Loucy (cell line): ENCODE data around the gene ABLIM2.

Source experiments
- H2AFZ ChIP-seq: fragments of 200-600 bp; sonication (generic); 2 replicates; pipeline ENCODE4 v1.6.0; 2016; ENCODE audit warnings: antibody characterized with exemption, mild to moderate bottlenecking, low read length, moderate library complexity
- H3F3A ChIP-seq: fragments of 200-600 bp; 2 replicates; pipeline ENCODE4 v1.6.0; 2016; ENCODE audit warnings: antibody characterized with exemption, low read depth, mild to moderate bottlenecking
- H3K27me3 ChIP-seq: fragments of 200-600 bp; sonication (generic); 2 replicates; pipeline ENCODE4 v1.6.1; 2014; ENCODE audit warnings: low read length, mild to moderate bottlenecking; ENCODE audit not compliant: insufficient read depth, poor library complexity, severe bottlenecking
- H3K36me3 ChIP-seq: fragments of 200-600 bp; sonication (generic); 2 replicates; pipeline ENCODE4 v1.6.1; 2016; ENCODE audit warnings: low read length; ENCODE audit not compliant: insufficient read depth
- H3K4me1 ChIP-seq: fragments of 200-600 bp; sonication (generic); 2 replicates; pipeline ENCODE4 v1.5.1; 2014; ENCODE audit warnings: low read length, mild to moderate bottlenecking; ENCODE audit not compliant: insufficient read depth, poor library complexity, severe bottlenecking
- H3K4me2 ChIP-seq: fragments of 200-600 bp; sonication (generic); 2 replicates; pipeline ENCODE4 v1.6.0; 2014; ENCODE audit warnings: antibody characterized with exemption, low read length, low read depth, mild to moderate bottlenecking; ENCODE audit not compliant: poor library complexity, severe bottlenecking
- H3K4me3 ChIP-seq: fragments of 200-600 bp; sonication (generic); 2 replicates; pipeline ENCODE4 v1.5.1; 2014; ENCODE audit warnings: low read length, mild to moderate bottlenecking, mixed read lengths; ENCODE audit not compliant: poor library complexity, severe bottlenecking
- H3K79me2 ChIP-seq: fragments of 200-600 bp; sonication (generic); 2 replicates; pipeline ENCODE4 v1.6.1; 2014; ENCODE audit warnings: low read length; ENCODE audit not compliant: insufficient read depth
- H3K9ac ChIP-seq: fragments of 200-600 bp; sonication (generic); 2 replicates; pipeline ENCODE4 v1.6.0; 2014; ENCODE audit warnings: mild to moderate bottlenecking, low read depth, low read length, moderate library complexity; ENCODE audit not compliant: poor library complexity, severe bottlenecking
- H3K9me2 ChIP-seq: fragments of 200-600 bp; sonication (generic); replicated peaks from 2 replicates; pipeline ENCODE4 v1.6.1; 2016; ENCODE audit warnings: low read depth, low read length, mixed read lengths
- H3K9me3 ChIP-seq: fragments of 200-600 bp; sonication (generic); 2 replicates; pipeline ENCODE4 v1.6.1; 2014; ENCODE audit warnings: mild to moderate bottlenecking, antibody characterized with exemption, low read length, low read depth; ENCODE audit not compliant: insufficient read depth
- H4K20me1 ChIP-seq: fragments of 200-600 bp; sonication (generic); 2 replicates; pipeline ENCODE4 v1.6.0; 2014; ENCODE audit warnings: antibody characterized with exemption, low read length, mild to moderate bottlenecking; ENCODE audit not compliant: insufficient read depth, poor library complexity, severe bottlenecking
- CTCF ChIP-seq: fragments of 200-600 bp; sonication (generic); conservative IDR thresholded peaks from 2 replicates; pipeline ENCODE4 v1.5.1; 2014; ENCODE audit warnings: mild to moderate bottlenecking, antibody characterized with exemption, low read length
- EZH2phosphoT487 ChIP-seq: fragments of 200-600 bp; IDR thresholded peaks from 2 replicates; pipeline ENCODE4 v1.6.1; 2018; ENCODE audit warnings: antibody characterized with exemption, mild to moderate bottlenecking, moderate library complexity, borderline replicate concordance

The ABLIM2 gene

GRCh38 chr4:7967501-7968261 is 190.9 kb downstream of the ABLIM2 start:
- Histone ChIP-seq H3K9me2 (no peaks in the 10 kb centered on the region), H2AFZ (no peak overlapping the region), H3K4me1 (no peaks in the 10 kb centered on the region)

DNA sequence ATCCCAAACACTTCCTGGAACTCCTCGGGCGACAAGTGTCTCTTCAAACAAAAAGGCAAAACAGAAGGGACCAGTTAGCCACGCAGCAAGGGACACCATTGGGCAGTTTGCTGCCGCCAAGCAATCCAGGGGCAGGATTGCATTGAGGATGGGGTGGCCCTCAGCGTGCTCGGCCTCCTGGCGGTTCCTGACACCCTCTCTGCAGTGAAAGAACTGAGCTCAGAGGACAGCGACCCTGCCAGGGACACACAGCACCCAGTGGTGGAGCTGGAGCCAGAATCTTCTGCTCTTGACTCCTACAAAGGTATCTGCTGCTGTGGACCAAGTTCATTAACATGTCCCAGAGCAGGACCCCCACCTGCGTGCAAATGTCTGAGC is 191.6 kb downstream of the ABLIM2 start:
- no peaks in the 10 kb centered on the region for H3K79me2 ChIP-seq
- H3K4me1 ChIP-seq = no peaks in the 10 kb centered on the region
- H3K9me3 ChIP-seq = peaks cover 15% of the 10 kb centered on the region; the same call in 1 of the 2 replicates
- H3K27me3 ChIP-seq = no peaks in the 10 kb centered on the region
- H2AFZ ChIP-seq = no peak overlapping the region
- no peaks in the 10 kb centered on the region for H3F3A ChIP-seq
- no peak overlapping the region for H3K9ac ChIP-seq
- TF ChIP-seq CTCF = no peak
- TF ChIP-seq EZH2phosphoT487 = no peak
- no peaks in the 10 kb centered on the region for H3K36me3 ChIP-seq
- no peak overlapping the region for H3K4me3 ChIP-seq
- H3K4me2 ChIP-seq = no peak overlapping the region
- H3K9me2 ChIP-seq = no peaks in the 10 kb centered on the region
- no peaks in the 10 kb centered on the region for H4K20me1 ChIP-seq

More at GRCh38 chr4:7967501-7968261, 190.9 kb downstream of the ABLIM2 start:
- Histone ChIP-seq H3K79me2 (no peaks in the 10 kb centered on the region), H3K36me3 (no peaks in the 10 kb centered on the region), H3K27me3 (no peaks in the 10 kb centered on the region), H3K4me2 (no peak overlapping the region), H3K4me3 (no peak overlapping the region), H4K20me1 (no peaks in the 10 kb centered on the region), H3K9ac (no peak overlapping the region), H3F3A (no peaks in the 10 kb centered on the region), H3K9me3 (peaks cover 14% of the 10 kb centered on the region; the same call in 1 of the 2 replicates)
- TF ChIP-seq CTCF (no peak), EZH2phosphoT487 (no peak)

GRCh38 chr4:7966281-7967062 is 192.1 kb downstream of the ABLIM2 start:
- Histone ChIP-seq H3K9me2 (no peaks in the 10 kb centered on the region), H4K20me1 (no peaks in the 10 kb centered on the region), H3K9ac (no peak overlapping the region), H3K4me2 (no peak overlapping the region), H3K36me3 (no peaks in the 10 kb centered on the region), H3F3A (no peaks in the 10 kb centered on the region), H3K4me1 (no peaks in the 10 kb centered on the region), H3K9me3 (peaks cover 15% of the 10 kb centered on the region; the same call in 1 of the 2 replicates), H2AFZ (no peak overlapping the region), H3K4me3 (no peak overlapping the region), H3K79me2 (no peaks in the 10 kb centered on the region), H3K27me3 (no peaks in the 10 kb centered on the region)
- TF ChIP-seq CTCF (no peak), EZH2phosphoT487 (no peak)
